ENCODE results near the gene CTBP2.

DNA sequence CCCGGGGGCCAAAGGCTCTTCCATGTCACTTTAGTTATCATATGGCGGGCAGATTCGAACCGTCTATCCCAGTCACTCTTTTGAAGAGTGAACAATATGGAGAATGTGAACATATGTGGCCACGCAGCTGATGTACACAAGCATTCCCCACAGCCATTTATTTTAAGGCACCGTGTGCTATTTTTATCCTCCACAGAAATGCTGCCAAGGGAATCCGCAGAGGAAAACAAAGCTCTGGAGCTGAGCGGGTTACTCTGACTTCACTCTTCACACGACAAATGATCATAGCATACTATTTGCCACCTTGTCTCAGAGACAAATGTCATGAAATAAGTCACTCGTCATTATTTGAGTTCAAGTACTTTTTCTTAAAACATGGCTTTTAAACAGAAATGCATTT lies 100.3 kb downstream of the CTBP2 start:
- TF ChIP-seq, protein P1, sequence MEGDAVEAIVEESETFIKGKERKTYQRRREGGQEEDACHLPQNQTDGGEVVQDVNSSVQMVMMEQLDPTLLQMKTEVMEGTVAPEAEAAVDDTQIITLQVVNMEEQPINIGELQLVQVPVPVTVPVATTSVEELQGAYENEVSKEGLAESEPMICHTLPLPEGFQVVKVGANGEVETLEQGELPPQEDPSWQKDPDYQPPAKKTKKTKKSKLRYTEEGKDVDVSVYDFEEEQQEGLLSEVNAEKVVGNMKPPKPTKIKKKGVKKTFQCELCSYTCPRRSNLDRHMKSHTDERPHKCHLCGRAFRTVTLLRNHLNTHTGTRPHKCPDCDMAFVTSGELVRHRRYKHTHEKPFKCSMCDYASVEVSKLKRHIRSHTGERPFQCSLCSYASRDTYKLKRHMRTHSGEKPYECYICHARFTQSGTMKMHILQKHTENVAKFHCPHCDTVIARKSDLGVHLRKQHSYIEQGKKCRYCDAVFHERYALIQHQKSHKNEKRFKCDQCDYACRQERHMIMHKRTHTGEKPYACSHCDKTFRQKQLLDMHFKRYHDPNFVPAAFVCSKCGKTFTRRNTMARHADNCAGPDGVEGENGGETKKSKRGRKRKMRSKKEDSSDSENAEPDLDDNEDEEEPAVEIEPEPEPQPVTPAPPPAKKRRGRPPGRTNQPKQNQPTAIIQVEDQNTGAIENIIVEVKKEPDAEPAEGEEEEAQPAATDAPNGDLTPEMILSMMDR (IDR thresholded peaks at IDR 0.05) = no peak
- TF ChIP-seq POLR2AphosphoS5 (IDR thresholded peaks at IDR 0.05; ENCODE audit: low read depth, low read length) (no peak), SIN3A (IDR thresholded peaks at IDR 0.05; ENCODE audit: borderline replicate concordance, insufficient read depth, low read depth, low read length) (no peak), TCF7L2 (IDR thresholded peaks at IDR 0.05; ENCODE audit: low read depth, low read length) (no peak)
- TF ChIP-seq, protein P2, sequence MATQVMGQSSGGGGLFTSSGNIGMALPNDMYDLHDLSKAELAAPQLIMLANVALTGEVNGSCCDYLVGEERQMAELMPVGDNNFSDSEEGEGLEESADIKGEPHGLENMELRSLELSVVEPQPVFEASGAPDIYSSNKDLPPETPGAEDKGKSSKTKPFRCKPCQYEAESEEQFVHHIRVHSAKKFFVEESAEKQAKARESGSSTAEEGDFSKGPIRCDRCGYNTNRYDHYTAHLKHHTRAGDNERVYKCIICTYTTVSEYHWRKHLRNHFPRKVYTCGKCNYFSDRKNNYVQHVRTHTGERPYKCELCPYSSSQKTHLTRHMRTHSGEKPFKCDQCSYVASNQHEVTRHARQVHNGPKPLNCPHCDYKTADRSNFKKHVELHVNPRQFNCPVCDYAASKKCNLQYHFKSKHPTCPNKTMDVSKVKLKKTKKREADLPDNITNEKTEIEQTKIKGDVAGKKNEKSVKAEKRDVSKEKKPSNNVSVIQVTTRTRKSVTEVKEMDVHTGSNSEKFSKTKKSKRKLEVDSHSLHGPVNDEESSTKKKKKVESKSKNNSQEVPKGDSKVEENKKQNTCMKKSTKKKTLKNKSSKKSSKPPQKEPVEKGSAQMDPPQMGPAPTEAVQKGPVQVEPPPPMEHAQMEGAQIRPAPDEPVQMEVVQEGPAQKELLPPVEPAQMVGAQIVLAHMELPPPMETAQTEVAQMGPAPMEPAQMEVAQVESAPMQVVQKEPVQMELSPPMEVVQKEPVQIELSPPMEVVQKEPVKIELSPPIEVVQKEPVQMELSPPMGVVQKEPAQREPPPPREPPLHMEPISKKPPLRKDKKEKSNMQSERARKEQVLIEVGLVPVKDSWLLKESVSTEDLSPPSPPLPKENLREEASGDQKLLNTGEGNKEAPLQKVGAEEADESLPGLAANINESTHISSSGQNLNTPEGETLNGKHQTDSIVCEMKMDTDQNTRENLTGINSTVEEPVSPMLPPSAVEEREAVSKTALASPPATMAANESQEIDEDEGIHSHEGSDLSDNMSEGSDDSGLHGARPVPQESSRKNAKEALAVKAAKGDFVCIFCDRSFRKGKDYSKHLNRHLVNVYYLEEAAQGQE (IDR thresholded peaks at IDR 0.05; ENCODE audit: insufficient read depth in 1 of 2, low read depth in 2 of 2, low read length in 1 of 2) = no peak

Measured in Panc1 (cell line).